HCT116 (cell line): ENCODE data around the gene CRAT. TPM values are rescaled to one million over a fixed set of nuclear protein-coding genes. Genes with fewer than 3 reads are reported as not detected.

Experiments
- ATAC-seq: fragments of 200-7000 bp; cut with Tn5 transposase; 2 replicates; pipeline ENCODE4 v1.9.1; 2020; ENCODE audit warnings: mild to moderate bottlenecking, moderate library complexity
- BruUV-seq: library from RNA; stranded (reverse); fragments of 400-500 nt; replicated peaks from 2 replicates; lab custom pipeline; 2021; lab: Mats Ljungman, UMichigan
- CTCF ChIA-PET: fragments of 300-600 bp; sonication (Branson Sonifier 250); formaldehyde crosslinking; loops from one replicate; lab custom pipeline; 2021; ENCODE audit warnings: antibody characterized with exemption; lab: Charles Lee
- POLR2A ChIA-PET: fragments of 300-600, 350-600 bp; sonication (Branson Sonifier 250); formaldehyde crosslinking; loops from one replicate; lab custom pipeline; 2021; ENCODE audit warnings: antibody characterized with exemption; lab: Charles Lee
- RAD21 ChIA-PET, 2 experiments: fragments of 300-600 bp; sonication (Branson Sonifier 250); formaldehyde crosslinking; loops; one replicate each; lab custom pipeline; 2023; ENCODE audit warnings: low total read pairs in 2 of 2; ENCODE audit not compliant: uncharacterized antibody in 2 of 2, unreplicated experiment in 2 of 2, low non-redundant PET in 1 of 2; lab: Charles Lee
- DNase-seq: peaks from one replicate; pipeline ENCODE4 v3.0.0-alpha.2; 2010; ENCODE audit warnings: low read depth, low spot score
- H2AFZ ChIP-seq: fragments of 200-600 bp; shearing (Covaris generic), sonication (generic); 2 replicates; pipeline ENCODE4 v1.6.1; 2017; ENCODE audit warnings: low read depth, mixed run types, mixed read lengths, antibody characterized with exemption, low read length; ENCODE audit not compliant: poor library complexity, severe bottlenecking
- H3K27ac ChIP-seq: 2 replicates; pipeline ENCODE4 v1.5.1; 2012; ENCODE audit warnings: low read depth, low read length
- H3K27me3 ChIP-seq: fragments of 200-600 bp; sonication (generic); 2 replicates; pipeline ENCODE4 v1.6.1; 2016; ENCODE audit warnings: mixed run types, low read length, mixed read lengths; ENCODE audit not compliant: insufficient read depth
- H3K36me3 ChIP-seq, 2 experiments: fragments of 200-500 bp in 1 of 2; fragments of 200-600 bp in 1 of 2; sonication (Bioruptor generic) in 1 of 2; sonication (generic) in 1 of 2; 2 replicates each; pipeline versions ENCODE4 v1.5.1 to v1.6.1; 2014 to 2016; ENCODE audit warnings: low read length in 2 of 2, inconsistent platforms in 1 of 2, mixed read lengths in 1 of 2, mixed run types in 1 of 2; ENCODE audit not compliant: insufficient read depth in 2 of 2, control insufficient read depth in 1 of 2
- H3K4me1 ChIP-seq, 2 experiments: fragments of 200-600 bp in 1 of 2; sonication (generic) in 1 of 2; 2 replicates each; pipeline versions ENCODE4 v1.5.1 to v1.6.1; 2012 to 2017; ENCODE audit warnings: low read length in 2 of 2, inconsistent platforms in 1 of 2, mild to moderate bottlenecking in 1 of 2, mixed read lengths in 1 of 2, mixed run types in 1 of 2, moderate library complexity in 1 of 2; ENCODE audit not compliant: insufficient read depth in 2 of 2, control insufficient read depth in 1 of 2
- H3K4me2 ChIP-seq: fragments of 200-600 bp; sonication (generic); 2 replicates; pipeline ENCODE4 v1.6.1; 2017; ENCODE audit warnings: mixed run types, low read length, mixed read lengths
- H3K4me3 ChIP-seq, 2 experiments: fragments of 200-600 bp in 1 of 2; sonication (generic) in 1 of 2; replicated peaks in 1 of 2; 2 replicates each; pipeline ENCODE4 v1.5.1; 2011 to 2016; ENCODE audit warnings: low read length in 2 of 2, control low read depth in 1 of 2, low read depth in 1 of 2, mild to moderate bottlenecking in 1 of 2, mixed read lengths in 1 of 2, mixed run types in 1 of 2
- H3K79me2 ChIP-seq: fragments of 200-600 bp; sonication (generic); 2 replicates; pipeline ENCODE4 v1.6.1; 2017; ENCODE audit warnings: mild to moderate bottlenecking, mixed run types, low read length, moderate library complexity, mixed read lengths; ENCODE audit not compliant: insufficient read depth
- H3K9ac ChIP-seq: fragments of 200-600 bp; sonication (generic); 2 replicates; pipeline ENCODE4 v1.6.1; 2016; ENCODE audit warnings: low read length, mixed read lengths
- H3K9me2 ChIP-seq: fragments of 200-600 bp; sonication (generic), shearing (Covaris generic); 2 replicates; pipeline ENCODE4 v1.6.1; 2017; ENCODE audit warnings: mixed run types, mild to moderate bottlenecking, moderate library complexity; ENCODE audit not compliant: insufficient read depth
- H3K9me3 ChIP-seq, 2 experiments: fragments of 200-500 bp in 1 of 2; fragments of 200-600 bp in 1 of 2; sonication (Bioruptor generic) in 1 of 2; sonication (generic) in 1 of 2; 2 replicates each; pipeline ENCODE4 v1.6.1; 2014 to 2017; ENCODE audit warnings: low read length in 2 of 2, mixed read lengths in 2 of 2, inconsistent platforms in 1 of 2, low read depth in 1 of 2, mild to moderate bottlenecking in 1 of 2, mixed run types in 1 of 2, moderate library complexity in 1 of 2; ENCODE audit not compliant: control insufficient read depth in 1 of 2, insufficient read depth in 1 of 2
- H4K20me1 ChIP-seq: fragments of 200-600 bp; sonication (generic), shearing (Covaris generic); 2 replicates; pipeline ENCODE4 v1.6.1; 2017; ENCODE audit warnings: mixed run types, mild to moderate bottlenecking, moderate library complexity; ENCODE audit not compliant: insufficient read depth
- CBX3 ChIP-seq: IDR thresholded peaks from 2 replicates; pipeline ENCODE4 v1.6.1; 2012; ENCODE audit warnings: low read depth
- CEBPB ChIP-seq: IDR thresholded peaks from 2 replicates; pipeline ENCODE4 v1.6.1; 2012; ENCODE audit warnings: low read depth
- EZH2 ChIP-seq: fragments of 200-600 bp; sonication (generic); IDR thresholded peaks from 2 replicates; pipeline ENCODE4 v1.6.1; 2017; ENCODE audit warnings: antibody characterized with exemption, mixed run types
- EZH2phosphoT487 ChIP-seq: fragments of 200-600 bp; IDR thresholded peaks from 2 replicates; pipeline ENCODE4 v1.6.1; 2018; ENCODE audit warnings: antibody characterized with exemption, borderline replicate concordance
- FOSL1 ChIP-seq: IDR thresholded peaks from 2 replicates; pipeline ENCODE4 v1.6.1; 2012; ENCODE audit warnings: low read depth
- POLR2A ChIP-seq: IDR thresholded peaks from 2 replicates; pipeline ENCODE4 v1.7.0; 2011; ENCODE audit warnings: borderline replicate concordance; ENCODE audit not compliant: insufficient read depth, insufficient read length; ENCODE audit errors: extremely low read depth
- POLR2AphosphoS5 ChIP-seq: IDR thresholded peaks from 2 replicates; pipeline ENCODE4 v1.6.1; 2011; ENCODE audit warnings: mild to moderate bottlenecking, low read depth, low read length, moderate library complexity
- SIN3A ChIP-seq: IDR thresholded peaks from 2 replicates; pipeline ENCODE4 v1.6.1; 2012; ENCODE audit warnings: low read depth
- SRF ChIP-seq: IDR thresholded peaks from 2 replicates; pipeline ENCODE4 v1.6.1; 2012; ENCODE audit warnings: low read depth
- TCF7L2 ChIP-seq: IDR thresholded peaks from 2 replicates; pipeline ENCODE4 v1.7.0; 2011; ENCODE audit warnings: borderline replicate concordance, inconsistent platforms; ENCODE audit not compliant: insufficient read depth, insufficient read length; ENCODE audit errors: extremely low read depth
- YY1 ChIP-seq: IDR thresholded peaks from 2 replicates; pipeline ENCODE4 v1.6.1; 2011; ENCODE audit warnings: low read length, low read depth, moderate library complexity, mild to moderate bottlenecking; ENCODE audit not compliant: insufficient replicate concordance; ENCODE audit errors: extremely low read depth
- ZFX ChIP-seq: fragments of 450-650 bp; IDR thresholded peaks from 2 replicates; pipeline ENCODE4 v1.6.1; 2017
- ZNF274 ChIP-seq: fragments of 200-500 bp; sonication (Bioruptor generic); IDR thresholded peaks from 2 replicates; pipeline ENCODE4 v1.6.1; 2014; ENCODE audit warnings: mild to moderate bottlenecking, low read depth, low read length, inconsistent platforms
- intact Hi-C: fragments of 100-400 bp; cut with micrococcal nuclease; formaldehyde crosslinking; loops from 2 replicates; pipeline ENCODE4 v1.10.0; 2022
- total RNA-seq: library from RNA; stranded (reverse); gene quantifications from one replicate; pipeline ENCODE4 v1.2.1, GENCODE V29; 2021; ENCODE audit not compliant: unreplicated experiment
- TF ChIP-seq, protein P1 (sequence below): IDR thresholded peaks from 2 replicates; pipeline ENCODE4 v1.6.1; 2012; ENCODE audit warnings: low read depth
- TF ChIP-seq, protein P2 (sequence below): IDR thresholded peaks from 2 replicates; pipeline ENCODE4 v1.6.1; 2012
- TF ChIP-seq, protein P3 (sequence below): IDR thresholded peaks from 2 replicates; pipeline ENCODE4 v1.6.1; 2012

The CRAT gene
- total RNA-seq, 1 experiment from 2014 or later = 29.0 TPM

- RAD21 ChIA-PET = no interaction called here
- DNase-seq (no peak), ATAC-seq (no peak)
- peaks cover 58% of the 10 kb centered on the region for H3K79me2 ChIP-seq
- H3K9me3 ChIP-seq = no peaks in the 10 kb centered on the region
- H3K4me1 ChIP-seq = peaks cover 7 to 24% of the 10 kb centered on the region in 2 experiments
- H3K27me3 ChIP-seq = no peaks in the 10 kb centered on the region
- H3K4me2 ChIP-seq = no peak overlapping the region
- peaks cover 8 to 23% of the 10 kb centered on the region in 2 experiments; a peak in 2 of 4 replicates for H3K36me3 ChIP-seq
- intact Hi-C loops = no loop called here
- no peak overlapping the region for H2AFZ ChIP-seq
- CTCF ChIA-PET = no interaction called here
- H3K9ac ChIP-seq = no peak overlapping the region
- no TSS peak for BruUV-seq
- TF ChIP-seq TCF7L2 = no peak
- TF ChIP-seq, all 23 proteins: peak for 0
- Histone ChIP-seq H3K27ac (no peak overlapping the region), H3K9me2 (no peaks in the 10 kb centered on the region), H3K4me3 (no peak overlapping the region), H4K20me1 (no peaks in the 10 kb centered on the region)
- POLR2A ChIA-PET = no interaction called here
Observed at GRCh38 chr9:129121483-129121882, 10.9 kb upstream of the CRAT start.

- Histone ChIP-seq H4K20me1 (no peaks in the 10 kb centered on the region), H2AFZ (no peak overlapping the region), H3K9me3 (no peaks in the 10 kb centered on the region), H3K9ac (no peak overlapping the region), H3K4me1 (peaks cover 13 to 21% of the 10 kb centered on the region in 2 experiments), H3K36me3 (peaks cover 8 to 19% of the 10 kb centered on the region in 2 experiments; a peak in 2 of 4 replicates), H3K4me2 (peak overlapping the region; percentile 19; the same call in 1 of the 2 replicates), H3K9me2 (no peaks in the 10 kb centered on the region), H3K27ac (no peak overlapping the region), H3K79me2 (peaks cover 67% of the 10 kb centered on the region), H3K4me3 (no peak overlapping the region), H3K27me3 (no peaks in the 10 kb centered on the region)
- CTCF ChIA-PET = interaction anchor here (2.0 kb wide), 2 partner anchors 13 to 21 kb away, joined by 6 read pairs; no protein-coding TSS in a partner anchor
- RAD21 ChIA-PET = no interaction called here
- BruUV-seq = no TSS peak
- ATAC-seq (no peak), DNase-seq (no peak)
- POLR2A ChIA-PET = interaction anchor here (0.6 kb wide), 1 partner anchor 925 kb away, joined by 3 read pairs; no protein-coding TSS in a partner anchor
- intact Hi-C loops = no loop called here
- TF ChIP-seq FOSL1 (no peak), ZFX (no peak), SIN3A (no peak), EZH2 (no peak), POLR2AphosphoS5 (no peak), EZH2phosphoT487 (no peak), POLR2A (no peak), SRF (no peak), YY1 (no peak), ZNF274 (no peak), CEBPB (no peak), CBX3 (no peak)
- TF ChIP-seq, protein P1, sequence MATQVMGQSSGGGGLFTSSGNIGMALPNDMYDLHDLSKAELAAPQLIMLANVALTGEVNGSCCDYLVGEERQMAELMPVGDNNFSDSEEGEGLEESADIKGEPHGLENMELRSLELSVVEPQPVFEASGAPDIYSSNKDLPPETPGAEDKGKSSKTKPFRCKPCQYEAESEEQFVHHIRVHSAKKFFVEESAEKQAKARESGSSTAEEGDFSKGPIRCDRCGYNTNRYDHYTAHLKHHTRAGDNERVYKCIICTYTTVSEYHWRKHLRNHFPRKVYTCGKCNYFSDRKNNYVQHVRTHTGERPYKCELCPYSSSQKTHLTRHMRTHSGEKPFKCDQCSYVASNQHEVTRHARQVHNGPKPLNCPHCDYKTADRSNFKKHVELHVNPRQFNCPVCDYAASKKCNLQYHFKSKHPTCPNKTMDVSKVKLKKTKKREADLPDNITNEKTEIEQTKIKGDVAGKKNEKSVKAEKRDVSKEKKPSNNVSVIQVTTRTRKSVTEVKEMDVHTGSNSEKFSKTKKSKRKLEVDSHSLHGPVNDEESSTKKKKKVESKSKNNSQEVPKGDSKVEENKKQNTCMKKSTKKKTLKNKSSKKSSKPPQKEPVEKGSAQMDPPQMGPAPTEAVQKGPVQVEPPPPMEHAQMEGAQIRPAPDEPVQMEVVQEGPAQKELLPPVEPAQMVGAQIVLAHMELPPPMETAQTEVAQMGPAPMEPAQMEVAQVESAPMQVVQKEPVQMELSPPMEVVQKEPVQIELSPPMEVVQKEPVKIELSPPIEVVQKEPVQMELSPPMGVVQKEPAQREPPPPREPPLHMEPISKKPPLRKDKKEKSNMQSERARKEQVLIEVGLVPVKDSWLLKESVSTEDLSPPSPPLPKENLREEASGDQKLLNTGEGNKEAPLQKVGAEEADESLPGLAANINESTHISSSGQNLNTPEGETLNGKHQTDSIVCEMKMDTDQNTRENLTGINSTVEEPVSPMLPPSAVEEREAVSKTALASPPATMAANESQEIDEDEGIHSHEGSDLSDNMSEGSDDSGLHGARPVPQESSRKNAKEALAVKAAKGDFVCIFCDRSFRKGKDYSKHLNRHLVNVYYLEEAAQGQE = no peak
- TF ChIP-seq, protein P2, sequence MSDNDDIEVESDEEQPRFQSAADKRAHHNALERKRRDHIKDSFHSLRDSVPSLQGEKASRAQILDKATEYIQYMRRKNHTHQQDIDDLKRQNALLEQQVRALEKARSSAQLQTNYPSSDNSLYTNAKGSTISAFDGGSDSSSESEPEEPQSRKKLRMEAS = no peak
- TF ChIP-seq, protein P3, sequence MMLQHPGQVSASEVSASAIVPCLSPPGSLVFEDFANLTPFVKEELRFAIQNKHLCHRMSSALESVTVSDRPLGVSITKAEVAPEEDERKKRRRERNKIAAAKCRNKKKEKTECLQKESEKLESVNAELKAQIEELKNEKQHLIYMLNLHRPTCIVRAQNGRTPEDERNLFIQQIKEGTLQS = no peak
Observed at GRCh38 chr9:129118799-129119198, 8.2 kb upstream of the CRAT start.
